Stimulated activated CD8-positive, alpha-beta memory T cell treated with anti-CD3 and anti-CD28 coated beads, Interleukin-7, amount 100 ng/mL, for 4 hours (primary cell): ENCODE data around the gene NLRP5.
A peak's percentile ranks its signal among the peaks of the same experiment; 100 is the strongest.
"Not testable (repeated sequence)": the region's sequence is repeated elsewhere in the genome, so short reads cannot be mapped to it uniquely, and the experiment has no call there.

ENCODE experiments used
- DNase-seq, 2 donors: peaks; one replicate each; pipeline ENCODE4 v3.0.0-alpha.2; 2020; ENCODE audit warnings: low read depth in 2 of 2

The NLRP5 gene

DNA sequence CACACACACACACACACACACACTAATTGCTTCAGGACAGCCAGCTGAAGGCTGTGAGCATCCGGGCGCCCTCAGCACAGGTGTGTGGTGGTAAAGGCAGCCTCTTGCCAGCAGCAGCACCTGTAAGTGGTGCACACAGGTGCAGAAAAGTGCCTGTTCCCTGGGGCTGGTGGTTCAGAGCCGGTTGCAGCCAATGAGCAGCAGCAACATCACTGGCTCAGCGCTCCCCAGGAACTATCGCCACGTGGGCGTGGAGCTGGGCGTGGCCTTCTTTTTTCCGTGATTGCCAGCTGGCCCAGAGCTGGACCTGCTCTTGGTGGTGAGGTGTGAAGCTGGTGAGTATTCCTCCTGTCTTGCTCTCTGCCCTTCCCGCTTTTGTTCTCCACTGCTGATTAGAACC is at the start of gene NLRP5:
NLRP5 (plus strand) TSS at position 289 of the 400 bp plus-strand sequence.
- no peak for DNase-seq

DNA sequence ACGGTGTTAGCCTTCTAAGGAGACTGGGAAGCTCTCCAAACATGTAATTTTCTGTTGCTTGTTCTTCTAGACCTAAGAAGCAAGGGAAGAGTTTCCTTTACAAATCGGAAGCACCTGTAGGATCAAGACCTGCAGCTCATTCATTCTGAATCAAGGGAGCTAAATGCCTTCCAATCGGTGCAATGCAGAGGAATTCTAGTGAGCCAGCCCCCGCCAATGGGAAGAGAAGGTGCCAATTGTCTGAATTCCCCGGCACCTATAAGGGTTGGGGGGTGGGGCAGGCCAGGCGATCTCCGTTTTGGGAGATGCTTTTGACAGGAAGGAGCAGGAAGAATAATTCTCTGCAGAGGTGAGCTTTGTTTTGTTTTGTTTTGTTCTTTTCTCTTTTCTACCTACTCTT is 47.4 kb upstream of the NLRP5 start:
- no peak for DNase-seq

DNA sequence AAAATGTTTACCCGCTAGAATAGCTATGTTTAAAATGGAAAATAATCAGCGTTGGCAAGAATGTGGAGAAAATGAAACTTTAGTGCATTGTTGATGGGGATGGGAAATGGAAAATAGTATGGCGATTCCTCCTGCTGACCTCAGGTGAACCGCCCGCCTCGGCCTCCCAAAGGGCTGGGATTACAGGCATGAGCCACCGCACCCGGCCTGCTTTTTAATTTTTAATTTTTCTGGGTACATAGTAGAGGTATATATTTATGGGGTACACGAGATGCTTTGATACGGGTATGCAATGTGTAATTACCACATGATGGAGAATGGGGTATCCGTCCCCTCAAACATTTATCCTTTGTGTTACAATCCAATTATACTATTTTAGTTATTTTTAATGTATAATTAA is 46.3 kb upstream of the NLRP5 start:
- DNase-seq = no peak

DNA sequence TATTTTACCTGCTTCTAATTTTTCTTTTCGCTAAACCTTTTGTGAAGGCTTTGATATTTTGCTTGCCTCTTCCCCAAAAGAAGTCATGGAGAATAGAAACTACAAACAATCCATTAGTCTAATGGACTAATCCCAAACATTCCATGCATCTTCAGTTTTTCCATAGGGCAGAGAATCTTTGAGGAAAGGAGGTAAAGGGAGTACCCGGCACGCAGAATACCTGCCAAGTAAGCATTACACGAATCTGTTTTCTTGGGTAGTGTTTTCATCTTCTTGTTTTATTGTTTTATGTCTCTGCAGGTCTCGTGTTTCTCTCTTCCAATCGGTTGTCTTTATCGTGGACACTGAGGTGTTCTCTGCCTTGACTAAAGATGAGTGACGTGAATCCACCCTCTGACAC is 39.0 kb upstream of the NLRP5 start, which contains the start of gene NLRP8:
NLRP8 (plus strand) TSS at position 301 of the 400 bp plus-strand sequence.
- DNase-seq = no peak

DNA sequence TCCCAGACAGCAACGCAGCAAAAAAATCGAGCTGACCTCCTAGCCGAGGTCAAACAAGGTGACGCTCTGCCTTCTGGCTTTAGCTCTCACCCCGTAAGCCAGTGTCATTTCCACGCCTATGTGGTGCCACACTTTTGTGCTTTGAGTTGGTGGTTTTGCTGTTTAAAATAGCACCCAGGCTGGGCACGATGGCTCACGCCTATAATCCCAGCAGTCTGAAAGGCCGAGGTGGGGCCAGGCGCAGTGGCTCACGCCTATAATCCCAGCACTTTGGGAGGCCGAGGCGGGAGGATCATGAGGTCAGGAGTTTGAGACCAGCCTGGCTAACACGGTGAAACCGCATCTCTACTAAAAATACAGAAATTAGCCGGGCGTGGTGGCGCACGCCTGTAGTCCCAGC is 36.0 kb upstream of the NLRP5 start:
- not testable (repeated sequence) for DNase-seq

DNA sequence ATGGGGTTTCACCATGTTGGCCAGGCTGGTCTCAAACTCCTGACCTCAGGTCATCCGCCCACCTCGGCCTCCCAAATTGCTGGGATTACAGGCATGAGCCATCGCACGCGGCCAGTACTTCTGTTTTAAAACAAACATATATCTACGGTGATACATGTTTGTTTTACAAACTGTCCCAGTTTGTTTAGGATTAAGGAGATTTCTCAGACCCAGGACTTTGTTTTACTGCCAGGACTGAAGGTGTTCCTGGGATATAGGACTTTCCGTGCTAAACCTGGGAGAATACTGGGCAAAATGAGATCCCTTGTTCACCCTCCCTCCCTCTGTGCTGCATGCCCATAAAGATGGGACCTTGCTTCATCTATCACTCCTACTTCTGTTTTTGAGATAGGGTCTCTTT is 30.1 kb upstream of the NLRP5 start:
- DNase-seq = no peak

DNA sequence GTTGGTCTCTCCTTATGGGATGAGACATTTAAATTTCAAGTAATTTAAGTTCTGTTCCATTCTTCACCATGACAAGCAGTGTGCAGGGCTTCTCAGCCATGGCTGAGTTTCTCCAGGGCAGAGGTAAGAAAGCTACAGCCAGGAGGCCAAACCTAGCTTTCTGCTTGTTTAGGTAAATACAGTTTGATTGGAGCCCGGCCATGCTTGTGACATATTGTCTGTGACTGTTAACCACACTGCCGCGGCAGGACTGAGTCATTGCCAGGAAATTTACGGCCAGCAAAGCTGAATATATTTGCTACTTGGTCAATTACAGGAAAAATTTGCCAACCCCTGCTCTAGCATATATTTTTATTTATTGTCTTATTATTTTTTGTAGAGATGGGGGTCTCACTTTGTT is 28.2 kb upstream of the NLRP5 start:
- no peak for DNase-seq

DNA sequence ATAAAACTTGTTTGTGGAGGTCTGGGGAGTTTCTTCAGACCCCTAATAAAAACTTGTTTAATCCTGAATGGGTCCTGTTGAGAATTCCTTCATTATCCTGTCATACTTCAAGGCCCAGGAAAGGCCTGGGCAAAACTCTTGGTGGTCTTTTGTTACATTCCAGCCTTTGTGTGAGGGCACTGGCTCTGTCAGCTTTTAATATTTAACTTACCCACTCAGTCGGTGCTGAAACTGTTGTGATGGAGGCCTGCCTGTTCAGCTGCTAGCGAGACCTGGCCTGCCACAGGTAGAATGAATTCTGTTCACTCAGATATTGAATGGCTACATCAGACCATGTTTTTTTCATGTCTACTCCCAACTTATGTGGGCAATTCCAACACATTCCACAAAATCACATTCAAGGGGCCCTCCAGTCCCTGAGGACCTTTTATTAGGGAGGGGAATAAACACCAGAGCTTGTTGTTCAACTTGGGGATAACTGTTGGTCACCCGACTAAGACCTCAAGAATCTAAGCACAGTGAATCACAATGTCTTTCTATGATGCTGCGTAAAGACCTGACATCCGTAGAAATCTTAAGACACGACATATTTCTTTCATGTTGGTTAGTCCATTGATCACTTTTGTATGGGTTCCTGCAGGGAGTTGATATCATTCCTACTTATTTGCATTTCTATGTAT is 26.4 kb upstream of the NLRP5 start:
- DNase-seq = no peak

DNA sequence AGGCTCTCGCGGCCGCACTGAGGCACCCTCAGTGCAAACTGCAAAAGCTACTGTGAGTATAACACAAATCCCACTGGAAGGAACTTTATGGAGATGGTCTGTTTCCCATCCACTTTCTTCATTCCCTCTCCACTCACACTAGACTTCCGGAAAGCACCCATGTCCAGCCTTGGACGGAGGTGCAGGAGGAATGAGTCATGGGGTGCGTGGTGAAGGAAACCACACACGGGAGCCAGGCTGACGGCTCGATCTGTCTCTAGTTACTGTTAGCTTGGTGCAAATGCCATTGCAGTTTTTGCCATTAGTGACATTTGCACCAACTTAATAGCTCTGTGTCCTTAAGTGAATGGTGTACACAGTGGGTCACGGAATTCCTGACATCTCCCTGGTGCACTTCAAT is 24.4 kb upstream of the NLRP5 start:
- no peak for DNase-seq

DNA sequence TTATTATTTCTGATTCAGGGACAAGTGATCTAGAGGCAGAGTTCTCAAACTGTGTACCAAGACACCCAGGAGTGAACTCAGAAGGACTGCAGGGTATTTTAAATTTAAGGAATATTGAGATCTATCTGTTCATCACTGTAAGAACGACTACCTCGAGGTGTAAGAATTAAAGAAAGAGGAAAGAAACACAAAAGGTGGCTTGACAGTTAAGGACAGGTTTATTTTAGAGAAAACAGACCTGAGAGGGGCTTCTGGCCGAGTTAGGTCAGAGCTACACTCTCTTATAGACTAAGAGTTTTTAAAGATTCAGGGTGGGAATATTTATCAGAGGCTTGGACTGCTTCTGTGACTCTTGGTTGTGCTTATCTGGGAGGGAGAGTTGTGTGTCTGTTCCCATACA is 12.6 kb upstream of the NLRP5 start:
- DNase-seq = no peak

DNA sequence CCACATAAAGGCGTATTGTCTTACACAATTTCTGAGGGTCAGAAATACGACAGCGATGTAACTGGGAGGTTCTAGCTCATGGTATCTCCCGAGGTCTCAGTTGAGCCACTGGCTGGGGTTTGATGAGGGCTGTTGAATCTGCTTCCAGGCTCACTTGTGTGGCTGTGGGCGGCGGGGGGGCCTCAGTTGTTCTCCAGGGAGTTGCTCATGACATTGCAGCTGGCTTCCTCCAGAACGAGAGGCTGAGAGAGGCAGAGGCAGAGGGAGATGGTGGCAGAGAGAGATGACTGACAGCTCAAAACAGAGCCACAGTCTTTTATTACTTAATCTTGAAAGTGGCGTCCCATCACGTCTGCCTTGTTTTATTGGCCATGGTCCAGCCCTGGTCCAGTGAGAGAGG is 6.2 kb upstream of the NLRP5 start:
- no peak for DNase-seq

DNA sequence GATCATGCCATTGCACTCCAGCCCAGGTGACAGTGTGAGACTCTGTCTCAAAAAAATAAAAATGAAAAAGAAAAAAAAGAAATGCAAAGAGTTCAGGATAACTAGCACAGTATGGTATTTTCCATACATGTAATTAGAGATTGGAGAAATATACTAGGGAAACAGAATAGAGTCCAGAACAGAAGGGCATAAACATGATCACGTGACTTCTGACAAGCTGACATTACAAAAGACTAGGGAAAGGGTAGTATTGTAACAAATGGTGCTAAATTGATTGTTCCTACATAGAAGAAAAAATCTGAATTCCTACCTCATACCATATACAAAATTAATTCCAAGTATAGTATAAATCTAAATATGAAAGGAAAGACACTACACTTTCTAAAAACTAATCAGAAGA is 1.3 kb upstream of the NLRP5 start:
- DNase-seq = no peak

DNA sequence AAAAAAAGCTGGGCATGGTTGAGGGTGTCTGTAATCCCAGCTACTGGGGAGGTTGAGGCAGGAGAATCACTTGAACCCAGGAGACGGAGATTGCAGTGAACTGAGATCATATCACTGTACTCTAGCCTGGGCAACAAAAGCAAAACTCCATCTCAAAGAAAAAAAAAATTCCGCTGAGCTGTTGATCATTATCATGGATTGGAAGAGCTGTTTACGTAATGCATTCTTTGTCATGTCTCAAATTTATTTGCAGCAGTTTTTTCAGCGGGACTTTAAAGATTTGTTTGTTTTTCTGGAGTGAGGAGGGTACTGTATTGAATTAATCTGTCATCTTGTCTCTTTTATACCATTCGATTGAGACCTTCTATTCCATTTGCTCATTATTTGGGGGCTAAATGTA is 4.3 kb downstream of the NLRP5 start:
- no peak for DNase-seq

DNA sequence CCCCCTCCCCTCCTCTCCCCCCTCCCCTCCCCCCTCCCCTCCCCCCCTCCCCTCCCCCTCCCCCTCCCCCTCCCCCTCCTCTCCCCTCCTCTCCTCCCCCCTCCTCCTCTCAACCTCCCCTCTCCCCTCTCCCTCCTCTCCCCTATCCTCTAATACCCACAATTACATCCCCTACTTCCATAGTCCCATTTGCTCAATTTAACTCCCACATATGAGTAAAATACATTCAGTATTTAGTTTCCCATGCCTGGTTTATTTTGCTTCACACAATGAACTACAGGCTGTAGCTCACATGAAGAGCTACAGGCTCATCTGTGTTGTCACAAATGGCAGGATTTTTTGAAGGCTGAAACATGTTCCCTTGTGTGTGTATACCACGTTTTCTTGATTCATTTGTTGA is 6.9 kb downstream of the NLRP5 start:
- DNase-seq = no peak

DNA sequence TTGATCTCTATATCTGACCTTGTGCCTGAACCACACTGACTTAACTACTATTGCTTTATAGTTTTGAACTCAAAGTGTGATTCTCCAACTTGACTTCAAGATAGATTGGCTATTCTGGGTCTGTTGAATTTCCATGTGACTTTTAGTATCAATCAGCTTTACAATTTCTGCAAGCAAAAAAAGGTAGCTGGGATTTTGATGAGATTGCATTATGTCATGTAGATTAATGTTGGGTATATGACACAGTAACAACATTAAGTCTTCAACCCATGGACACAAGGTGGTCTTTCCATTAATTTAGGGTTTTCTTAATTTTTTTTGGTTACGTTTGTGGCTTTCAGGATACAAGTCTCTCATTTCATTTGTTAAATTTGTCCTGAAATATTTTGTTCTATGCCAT is 28.2 kb downstream of the NLRP5 start:
- DNase-seq = no peak

DNA sequence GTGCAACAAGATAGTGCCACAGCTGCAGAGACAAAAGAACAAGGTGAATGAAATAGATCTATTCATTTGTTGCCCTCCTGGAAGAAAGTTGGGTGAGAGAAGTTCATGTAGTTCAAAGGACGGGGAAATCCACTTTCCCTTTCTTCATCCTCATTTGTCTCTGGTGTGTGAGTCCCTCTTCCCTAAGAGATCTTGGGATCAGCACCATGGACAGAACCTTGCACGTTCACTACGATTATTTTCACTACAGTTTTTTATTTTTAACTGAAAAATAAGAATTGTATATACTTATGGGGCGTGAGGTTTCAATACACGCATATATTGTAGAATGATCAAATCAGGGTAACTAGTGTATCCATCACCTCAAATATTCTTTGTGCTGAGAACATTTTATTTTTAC is 29.2 kb downstream of the NLRP5 start:
- no peak for DNase-seq

DNA sequence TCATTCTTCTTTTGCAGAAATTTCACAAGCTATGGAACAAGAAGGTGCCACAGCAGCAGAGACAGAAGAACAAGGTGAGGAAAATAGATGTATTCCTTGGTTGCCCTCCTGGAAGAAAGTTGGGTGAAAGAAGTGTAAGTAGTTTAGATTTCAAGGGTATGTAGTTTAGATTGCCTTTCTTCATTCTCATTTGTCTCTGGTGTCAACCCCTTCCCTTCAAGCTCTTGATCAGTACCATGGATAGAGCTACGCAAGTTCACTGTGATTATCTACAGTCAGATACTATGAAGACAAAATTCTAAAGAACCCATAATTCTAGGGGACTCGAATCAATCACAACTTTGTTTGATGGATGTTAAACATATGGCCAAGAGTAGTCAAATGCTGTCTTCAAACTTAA is 32.8 kb downstream of the NLRP5 start:
- not testable (repeated sequence) for DNase-seq

DNA sequence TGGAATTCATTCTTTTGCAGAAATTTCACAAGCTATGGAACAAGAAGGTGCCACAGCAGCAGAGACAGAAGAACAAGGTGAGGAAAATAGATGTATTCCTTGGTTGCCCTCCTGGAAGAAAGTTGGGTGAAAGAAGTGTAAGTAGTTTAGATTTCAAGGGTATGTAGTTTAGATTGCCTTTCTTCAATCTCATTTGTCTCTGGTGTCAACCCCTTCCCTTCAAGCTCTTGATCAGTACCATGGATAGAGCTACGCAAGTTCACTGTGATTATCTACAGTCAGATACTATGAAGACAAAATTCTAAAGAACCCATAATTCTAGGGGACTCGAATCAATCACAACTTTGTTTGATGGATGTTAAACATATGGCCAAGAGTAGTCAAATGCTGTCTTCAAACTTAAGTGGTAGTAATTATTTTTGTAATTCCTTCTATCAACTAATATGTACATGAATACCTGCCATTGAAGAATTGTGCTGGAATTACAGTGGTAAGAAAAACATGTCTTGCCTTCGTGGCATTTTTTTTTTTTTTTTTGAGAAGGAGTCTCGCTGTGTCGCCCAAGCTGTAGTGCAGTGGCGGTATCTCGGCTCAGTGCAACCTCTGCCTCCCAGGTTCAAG is 33.9 kb downstream of the NLRP5 start:
- not testable (repeated sequence) for DNase-seq

DNA sequence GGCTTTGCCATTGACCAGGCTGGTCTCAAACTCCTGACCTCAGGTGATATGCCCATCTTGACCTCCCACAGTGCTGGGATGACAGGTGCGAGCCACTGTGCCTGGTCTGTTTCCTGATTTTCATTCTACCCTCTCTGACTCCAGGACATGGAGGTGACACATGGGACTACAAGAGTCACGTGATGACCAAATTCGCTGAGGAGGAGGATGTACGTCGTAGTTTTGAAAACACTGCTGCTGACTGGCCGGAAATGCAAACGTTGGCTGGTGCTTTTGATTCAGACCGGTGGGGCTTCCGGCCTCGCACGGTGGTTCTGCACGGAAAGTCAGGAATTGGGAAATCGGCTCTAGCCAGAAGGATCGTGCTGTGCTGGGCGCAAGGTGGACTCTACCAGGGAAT is 40.2 kb downstream of the NLRP5 start:
- DNase-seq = no peak

DNA sequence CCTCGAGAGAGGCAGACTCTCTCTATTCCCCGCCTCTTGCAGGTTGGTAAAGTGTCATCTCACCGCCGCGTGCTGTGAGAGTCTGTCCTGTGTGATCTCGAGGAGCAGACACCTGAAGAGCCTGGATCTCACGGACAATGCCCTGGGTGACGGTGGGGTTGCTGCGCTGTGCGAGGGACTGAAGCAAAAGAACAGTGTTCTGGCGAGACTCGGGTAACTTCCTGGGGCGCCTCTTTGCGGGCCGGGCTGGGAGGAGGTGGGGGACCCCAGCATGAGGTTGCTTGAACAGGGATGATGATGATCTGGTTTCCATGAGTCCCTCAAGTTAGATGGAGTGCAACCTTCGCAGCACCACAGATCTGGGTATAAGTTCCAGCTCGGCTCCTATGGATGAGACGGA is 67.0 kb downstream of the NLRP5 start:
- DNase-seq = no peak

DNA sequence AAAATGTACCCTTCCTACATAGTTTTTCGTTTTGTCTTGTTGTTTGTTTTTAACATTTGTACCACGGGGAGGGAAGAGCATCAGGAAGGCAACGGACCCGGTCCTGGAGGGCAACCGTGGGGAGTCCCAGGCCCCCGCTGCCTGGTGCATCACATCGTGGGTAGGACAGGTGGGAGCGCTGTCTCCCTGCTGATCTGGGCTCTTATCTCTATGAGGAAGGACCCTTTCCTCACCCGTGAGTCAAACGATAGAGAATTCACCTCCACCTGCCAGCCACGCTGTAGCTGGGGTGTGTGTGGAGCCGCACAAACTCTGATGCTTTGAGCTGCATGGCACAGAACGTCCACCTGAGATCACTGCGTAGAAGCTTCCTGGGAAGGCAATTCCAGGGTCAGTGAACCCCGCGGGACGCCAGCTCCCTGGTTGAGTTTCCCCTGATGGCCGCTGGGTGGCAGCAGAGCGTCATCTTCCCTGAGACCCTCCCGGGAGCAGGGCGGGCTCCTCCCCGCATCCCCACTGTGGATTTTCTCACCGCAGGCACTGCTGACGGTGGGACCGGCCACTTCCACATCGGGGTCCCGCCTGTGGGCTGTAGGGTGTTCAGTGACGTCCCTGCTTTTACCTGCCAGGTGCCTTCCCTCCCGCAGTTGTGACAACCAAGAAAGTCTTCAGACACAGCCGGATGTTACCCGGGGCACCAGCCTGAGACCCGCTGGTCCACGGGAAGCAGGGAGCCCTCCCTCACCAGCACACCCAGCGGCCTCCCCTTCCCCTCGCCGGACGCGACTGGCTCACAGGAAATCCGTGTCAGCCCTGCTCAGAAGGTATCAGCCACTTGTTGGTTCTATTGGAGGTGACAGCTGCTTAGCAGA is 79.8 kb downstream of the NLRP5 start:
- peak; percentile 37 to 48 for DNase-seq

DNA sequence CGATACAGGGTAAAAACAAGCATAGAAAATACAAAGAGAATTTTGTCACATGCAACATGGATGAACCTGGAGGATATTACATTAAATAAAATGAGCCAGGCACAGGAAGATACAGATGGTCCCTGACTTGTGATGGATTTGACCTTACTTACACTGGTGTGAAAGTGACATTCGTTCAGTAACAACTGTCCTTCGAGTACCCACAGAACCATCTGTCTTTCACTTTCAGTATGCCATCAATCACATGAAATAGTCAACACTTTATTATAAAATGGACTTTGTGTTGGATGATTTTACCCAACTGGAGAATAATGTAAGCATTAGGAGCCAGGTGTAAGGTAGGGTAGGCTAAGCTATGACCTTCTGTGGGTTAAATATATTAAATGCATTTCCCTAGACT is 83.1 kb downstream of the NLRP5 start:
- DNase-seq = no peak

DNA sequence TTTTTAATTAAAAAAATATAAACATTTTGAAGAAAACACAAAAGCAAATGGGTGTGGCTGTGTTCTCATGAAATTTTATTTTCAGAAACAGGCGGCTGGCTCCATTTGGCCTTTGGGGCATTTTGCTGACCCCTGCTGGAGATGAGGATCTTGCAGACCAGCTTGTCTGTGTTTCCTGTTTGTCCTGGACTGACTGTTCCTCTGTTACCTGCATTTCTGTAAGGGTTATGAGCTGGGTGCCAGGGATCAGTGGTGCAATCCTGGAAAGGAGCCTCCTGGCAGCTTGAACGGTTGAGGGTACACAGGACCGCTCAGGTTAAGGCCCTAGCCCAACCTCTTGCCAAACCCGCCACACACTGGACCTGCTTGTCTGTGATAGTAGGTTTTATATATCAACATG is 84.6 kb downstream of the NLRP5 start:
- DNase-seq = no peak
